ENCODE measurements around the gene MTG2.
"Not testable (repeated sequence)": the region's sequence is repeated elsewhere in the genome, so short reads cannot be mapped to it uniquely, and the experiment has no call there.

MTG2 gene

DNA sequence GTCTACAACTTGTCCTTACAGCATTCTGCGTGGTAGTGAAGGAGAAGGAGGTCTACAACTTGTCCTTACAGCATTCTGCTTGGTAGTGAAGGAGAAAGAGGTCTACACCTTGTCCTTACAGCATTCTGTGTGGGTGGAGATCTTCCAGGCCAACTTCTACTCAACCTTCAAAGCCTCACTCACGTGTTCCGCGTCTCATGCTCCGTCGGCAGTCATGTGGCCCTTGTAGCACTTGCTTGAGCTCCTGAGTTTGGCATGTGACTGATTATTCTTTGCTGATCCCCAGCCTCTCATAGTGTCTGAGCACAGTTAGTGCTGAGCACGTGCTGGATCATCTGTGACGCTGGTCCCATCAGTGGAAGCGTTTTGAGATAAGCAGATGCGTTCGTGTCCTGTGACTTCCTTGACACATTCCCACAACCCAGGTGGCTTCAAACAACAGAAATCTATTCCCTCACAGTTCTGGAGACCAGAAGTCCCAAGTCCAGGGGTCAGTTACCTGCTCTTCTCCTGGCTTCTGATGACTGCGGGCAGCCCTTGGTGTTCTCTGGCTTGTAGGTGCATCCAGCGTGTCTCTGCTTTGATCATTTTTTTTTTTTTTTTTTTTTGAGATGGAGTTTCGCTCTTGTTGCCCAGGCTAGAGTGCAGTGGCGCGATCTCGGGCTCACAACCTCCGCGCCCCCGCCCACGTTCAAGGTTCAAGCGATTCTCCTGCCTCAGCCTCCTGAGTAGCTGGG, 36.6 kb upstream of the MTG2 start:
- no peak for DNase-seq

DNA sequence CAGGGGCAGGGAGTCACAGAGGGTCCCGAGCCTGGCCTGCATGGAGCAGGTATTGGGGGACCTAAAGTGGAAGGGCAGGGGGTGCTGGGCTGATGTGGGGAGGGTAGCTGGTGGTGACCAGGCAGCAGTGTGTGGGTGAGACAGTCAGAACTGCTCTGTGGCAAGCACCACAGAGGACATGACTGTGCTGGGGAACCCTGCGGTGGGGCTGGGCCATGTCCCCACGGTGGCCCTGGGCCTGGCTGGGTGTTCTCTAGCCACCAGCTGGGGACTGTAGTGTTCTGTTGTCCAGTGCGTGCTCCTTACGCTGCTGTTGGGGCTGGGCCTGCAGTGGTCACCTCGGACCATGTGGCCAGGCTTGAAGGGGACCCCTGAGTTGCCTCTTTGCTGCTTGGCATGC, 35.7 kb upstream of the MTG2 start:
- no peak for DNase-seq

DNA sequence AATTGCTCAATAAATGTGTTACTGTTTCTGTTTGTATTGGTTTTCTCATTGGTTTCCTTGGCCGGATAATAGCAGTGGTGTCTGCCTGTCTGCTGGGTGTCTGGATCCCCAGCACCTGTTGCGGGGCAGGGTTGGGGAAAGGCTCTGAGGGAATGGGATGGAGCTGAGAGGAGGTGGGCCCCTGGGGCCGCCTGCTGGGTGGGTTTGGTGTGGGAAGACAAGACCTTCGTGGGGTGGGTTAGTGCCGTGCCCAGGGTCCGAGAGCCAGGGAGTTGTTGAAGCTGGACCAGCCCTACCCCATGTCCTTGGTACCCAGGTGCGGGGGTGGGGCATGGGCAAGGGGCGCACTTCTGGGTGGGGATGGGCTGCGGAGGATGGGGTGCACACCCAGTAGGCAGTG, 35.3 kb upstream of the MTG2 start:
- no peak for DNase-seq

DNA sequence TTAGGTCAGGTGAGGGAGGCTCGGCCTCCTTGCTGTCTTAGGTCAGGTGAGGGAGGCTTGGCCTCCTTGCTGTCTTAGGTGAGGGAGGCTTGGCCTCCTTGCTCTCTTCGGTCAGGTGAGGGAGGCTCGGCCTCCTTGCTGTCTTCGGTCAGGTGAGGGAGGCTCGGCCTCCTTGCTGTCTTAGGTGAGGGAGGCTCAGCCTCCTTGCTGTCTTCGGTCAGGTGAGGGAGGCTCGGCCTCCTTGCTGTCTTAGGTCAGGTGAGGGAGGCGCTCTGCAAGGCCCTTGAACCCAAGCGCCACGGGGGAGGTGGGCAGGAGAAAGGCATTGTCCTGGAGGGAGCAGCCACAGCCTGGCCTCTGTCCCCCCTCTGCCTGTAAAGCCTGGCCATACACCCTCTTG, 34.4 kb upstream of the MTG2 start:
- DNase-seq: not testable (repeated sequence)

DNA sequence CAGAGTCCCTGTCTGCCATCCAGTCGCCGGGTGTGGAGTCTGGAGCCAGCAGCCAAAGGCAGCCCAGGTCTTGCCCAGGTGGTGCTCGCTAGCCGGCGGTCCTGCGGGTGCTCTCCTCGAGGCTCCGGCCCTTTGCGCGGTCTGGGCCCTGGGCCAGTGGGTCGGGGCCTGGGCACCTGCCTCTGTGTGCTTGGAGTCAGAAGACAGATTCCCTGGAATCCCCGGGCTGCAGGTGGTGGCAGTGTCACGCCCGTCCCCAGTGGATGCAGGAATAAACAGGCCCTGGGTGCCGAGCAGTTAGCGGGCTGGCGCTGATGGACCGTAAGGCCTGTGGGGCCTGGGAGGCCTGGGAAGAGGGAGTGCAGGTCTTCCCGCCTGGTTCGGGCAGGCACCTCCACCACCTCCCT, 33.9 kb upstream of the MTG2 start:
- no peak for DNase-seq

DNA sequence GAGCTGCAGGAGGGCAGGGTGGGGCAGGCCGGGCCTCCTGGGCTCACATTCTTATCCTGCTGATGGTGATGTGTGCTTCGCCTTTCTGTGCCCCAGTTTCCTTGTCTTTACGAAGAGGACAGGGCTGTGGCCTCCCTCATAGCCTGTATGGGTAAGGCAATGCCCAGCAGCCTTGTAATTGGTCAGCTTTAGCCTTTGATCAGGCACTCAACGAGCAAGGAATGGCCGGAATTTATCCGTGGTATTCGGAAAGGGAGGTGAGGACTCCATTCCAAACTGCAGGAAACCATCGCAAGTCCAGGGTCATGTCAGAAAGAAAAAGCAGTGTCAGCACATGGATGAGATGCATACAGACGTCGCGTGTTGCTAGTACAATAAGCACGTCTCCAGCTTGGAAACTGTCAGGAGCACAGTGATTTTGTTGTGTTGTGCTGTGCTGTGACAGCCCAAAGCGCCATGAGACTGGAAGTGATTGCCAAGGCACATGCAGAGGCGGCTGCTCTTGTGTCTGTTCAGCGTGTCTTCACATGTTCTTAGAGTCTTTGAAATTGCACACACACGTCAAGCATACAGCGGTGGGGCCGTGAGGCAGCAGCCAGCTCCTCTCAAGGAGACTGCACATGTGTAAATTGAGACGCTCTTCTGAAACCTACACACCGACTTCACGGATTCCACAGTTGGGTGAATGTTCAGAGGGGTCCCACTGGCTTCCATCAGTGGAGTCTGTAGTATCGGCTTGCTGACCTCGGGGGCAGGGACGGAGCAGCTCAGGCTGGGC, 33.1 kb upstream of the MTG2 start:
- no peak for DNase-seq

DNA sequence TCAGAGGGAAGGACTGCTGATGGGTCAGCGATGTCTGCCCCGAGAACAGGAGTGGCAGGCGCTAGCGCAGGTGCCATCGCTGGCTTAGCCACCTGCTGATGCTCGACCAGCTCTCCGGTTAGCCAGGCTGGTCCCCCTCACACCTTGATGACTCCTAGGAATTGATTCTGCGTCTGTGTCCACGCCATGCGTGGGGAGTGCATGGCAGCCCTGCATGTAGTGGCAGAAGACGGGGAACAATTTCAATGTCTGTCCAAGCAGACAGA, 32.6 kb upstream of the MTG2 start:
- no peak for DNase-seq

DNA sequence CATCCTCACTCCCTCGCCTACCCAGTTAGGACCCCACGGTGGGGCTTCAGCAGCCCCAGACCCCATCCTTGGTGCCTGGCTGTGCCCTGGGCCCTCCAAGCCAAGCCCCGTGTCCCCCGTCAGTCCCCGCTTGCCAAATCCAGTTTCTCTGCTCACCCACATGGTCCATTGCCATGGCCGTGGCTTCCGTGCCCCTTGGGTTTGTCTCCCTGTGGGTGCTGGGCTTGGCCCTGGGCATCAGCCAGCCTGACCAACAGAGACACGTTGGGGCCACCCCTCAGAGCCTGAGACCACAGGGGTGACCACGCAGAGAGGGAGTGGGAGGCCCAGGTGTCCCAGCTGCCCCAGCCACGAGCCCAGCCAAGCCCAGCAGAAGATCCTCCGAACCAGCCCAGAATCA, 31.6 kb upstream of the MTG2 start:
- no peak for DNase-seq

DNA sequence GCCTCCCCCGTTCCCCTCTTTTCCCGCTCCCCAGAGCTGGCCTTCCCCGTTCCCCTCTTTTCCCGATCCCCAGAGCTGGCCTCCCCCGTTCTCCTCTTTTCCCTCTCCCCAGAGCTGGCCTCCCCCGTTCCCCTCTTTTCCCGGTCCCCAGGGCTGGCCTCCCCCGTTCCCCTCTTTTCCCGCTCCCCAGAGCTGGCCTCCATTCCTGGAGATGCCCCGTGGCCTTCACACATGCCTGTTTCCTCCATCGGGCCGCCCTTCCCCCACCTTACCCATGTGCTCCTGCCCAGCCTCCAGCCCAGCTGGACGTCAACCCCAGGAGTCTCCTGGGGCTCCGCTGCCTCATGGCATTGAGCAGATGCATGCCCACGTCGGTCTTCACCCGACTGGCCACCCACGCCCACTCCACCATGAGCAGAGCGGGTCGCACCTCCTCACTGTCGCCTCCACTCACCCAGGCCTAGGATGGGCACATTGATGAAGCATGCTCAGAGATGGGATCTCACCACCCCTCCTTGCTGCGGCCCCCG, 30.9 kb upstream of the MTG2 start:
- DNase-seq: no peak

DNA sequence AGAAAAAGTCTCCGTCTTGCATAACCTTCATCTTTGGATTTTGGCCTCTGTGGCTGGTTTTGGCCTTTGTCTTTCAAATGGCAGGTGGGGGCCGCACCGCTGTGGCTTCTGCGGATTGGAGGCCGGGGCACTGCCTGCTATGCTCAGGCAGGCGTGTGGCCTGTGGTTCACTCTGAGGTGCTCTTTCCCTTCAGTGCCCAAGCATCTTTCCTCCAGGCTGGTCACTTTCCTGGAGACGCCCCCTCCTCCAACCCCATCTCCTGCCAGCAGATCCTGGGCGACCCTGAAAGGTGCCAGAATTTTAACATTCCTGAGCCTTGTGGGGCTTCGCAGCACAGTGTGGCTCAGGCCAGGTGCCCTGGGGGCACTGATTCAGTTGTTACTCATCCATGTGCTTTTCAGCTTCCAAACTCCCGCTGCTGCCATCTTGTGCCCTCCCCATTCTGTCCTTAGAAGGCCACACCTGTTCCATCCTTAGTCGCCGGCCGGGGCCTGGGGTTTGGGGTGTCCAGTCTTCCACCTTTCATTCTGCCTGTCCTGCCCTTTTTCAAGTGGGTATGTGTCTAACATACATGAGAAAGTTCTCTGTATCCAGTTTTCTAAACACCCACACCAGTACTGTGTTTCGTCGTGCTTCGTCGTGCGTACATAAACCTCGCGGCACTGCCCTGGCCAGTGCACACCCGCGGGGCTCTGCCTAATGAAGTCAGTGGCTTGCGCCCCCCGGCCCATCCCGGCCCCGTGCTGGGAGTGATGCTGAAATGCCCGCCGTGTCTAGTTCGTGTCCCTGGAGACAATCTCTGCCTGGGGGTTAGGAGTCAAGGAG, 27.2 kb upstream of the MTG2 start:
- DNase-seq: no peak

DNA sequence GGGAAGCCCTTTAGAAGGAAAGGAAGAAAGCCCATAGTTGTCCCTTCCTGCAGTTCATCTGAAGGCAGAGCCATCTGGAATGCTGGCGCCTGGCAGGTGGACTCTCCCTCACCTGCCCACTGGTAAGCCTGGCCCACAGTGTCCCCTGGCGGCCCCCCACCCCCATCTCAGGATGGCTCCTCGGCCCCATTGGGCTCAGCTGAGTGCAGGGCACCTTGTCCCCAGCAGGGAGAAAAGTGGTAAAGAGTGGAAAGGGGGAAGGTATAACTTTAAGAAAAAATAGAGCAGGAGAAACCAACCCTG, 26.6 kb upstream of the MTG2 start:
- DNase-seq: no peak

DNA sequence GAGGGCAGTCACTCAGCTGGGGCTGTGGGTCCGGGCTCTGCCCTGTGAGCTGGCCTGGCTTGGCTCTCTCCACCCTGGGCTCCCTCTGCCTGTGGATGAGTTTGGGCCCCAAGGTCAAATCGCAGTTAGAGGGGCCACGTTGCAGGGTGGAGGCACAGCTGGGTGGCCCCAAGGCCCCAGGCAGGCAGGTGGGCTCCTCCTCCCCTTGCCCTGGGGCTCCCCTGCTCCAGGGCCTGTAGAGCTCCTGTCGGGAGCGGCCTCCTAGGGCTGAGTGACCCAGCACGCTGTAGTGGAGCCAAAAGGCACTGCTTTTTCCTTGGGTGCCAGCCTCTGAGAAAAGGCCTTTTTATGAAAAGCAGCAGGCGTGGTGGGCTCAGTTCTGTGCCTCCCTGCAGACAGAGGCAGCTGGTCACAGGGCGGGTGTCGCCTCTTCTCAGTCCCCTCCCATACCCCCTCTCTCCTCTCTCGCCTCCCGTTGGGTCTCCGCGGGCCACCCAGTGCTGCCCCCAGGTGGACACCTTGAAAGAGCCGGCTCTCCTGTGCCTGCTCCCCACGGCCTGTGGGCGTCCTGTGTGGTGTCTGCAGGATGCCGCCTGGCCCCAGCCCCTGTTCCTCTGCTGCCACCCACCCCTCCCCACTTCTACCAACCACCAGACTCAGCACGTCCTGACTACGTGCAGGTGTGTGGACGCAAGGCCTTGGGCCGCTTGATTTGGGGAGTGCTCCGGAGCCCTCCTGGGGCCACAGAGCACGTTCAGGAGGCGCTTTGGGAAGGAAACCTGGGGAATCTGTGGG, 26.0 kb upstream of the MTG2 start:
- peak; percentile 24 for DNase-seq

DNA sequence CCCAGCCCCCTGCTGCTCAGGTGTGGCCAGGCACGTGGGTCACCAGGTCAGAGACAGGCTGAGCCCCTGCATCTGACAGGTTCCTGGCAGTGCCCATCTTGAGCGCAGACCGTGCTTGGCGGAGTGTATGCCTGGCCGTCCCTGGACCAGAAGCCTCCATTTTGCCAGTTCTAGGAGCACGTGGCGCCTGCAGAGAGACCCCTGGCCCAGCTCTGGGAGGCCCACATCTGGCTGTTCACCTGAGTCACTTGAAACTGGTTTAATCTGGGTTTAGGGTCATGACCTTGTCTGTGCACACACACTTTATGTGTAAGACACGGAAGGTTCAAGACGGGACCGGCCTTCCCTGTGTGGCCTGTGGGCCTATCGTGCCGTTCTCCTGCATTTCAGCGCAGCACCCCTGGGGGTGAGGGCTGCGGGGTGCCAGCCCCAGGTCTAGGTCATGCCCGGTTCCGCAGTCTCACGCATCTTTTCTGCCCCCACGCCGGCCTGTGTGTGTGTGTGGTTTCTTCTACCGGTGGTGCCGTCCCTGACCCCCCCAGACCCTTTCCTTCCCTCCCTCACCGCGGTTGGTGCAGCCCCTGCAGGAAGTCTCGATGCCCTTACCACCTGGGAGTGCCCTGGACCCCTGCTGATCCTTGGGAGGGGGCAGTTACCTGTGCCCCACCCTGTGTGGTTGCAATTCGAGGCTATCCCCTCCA, 25.3 kb upstream of the MTG2 start:
- DNase-seq: no peak

DNA sequence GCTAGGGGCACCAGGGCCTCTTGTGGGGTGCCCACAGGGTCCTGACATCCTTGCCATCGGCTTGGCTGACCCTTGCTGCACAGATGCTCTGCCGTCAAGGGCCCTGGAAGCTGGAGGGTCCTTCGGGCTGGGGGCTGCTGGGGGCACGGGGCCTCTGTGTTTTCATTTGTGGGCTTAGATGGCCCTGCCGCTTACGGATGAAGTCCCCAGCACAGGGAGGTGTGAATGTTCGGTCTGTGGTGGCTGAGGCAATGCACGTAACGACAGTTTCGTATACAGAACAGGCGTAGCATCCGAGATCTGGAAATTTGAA, 24.8 kb upstream of the MTG2 start:
- DNase-seq: no peak

DNA sequence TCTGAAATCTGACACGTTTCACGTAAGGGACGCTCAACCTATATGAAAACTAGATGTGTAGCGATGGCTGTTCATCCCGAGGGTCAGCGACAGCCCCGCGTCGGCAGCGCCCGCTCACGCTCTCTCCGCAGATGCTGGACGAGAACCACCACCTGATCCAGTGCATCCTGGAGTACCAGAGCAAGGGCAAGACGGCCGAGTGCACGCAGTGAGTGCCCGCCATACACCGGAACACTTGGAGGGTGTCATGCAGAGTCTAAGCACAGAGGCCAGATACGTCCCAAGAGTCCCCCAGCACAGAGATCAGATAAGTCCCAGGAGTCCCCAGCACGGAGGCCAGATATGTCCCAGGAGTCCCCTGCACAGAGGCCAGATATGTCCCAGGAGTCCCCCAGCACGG, 24.3 kb upstream of the MTG2 start:
- DNase-seq: no peak

DNA sequence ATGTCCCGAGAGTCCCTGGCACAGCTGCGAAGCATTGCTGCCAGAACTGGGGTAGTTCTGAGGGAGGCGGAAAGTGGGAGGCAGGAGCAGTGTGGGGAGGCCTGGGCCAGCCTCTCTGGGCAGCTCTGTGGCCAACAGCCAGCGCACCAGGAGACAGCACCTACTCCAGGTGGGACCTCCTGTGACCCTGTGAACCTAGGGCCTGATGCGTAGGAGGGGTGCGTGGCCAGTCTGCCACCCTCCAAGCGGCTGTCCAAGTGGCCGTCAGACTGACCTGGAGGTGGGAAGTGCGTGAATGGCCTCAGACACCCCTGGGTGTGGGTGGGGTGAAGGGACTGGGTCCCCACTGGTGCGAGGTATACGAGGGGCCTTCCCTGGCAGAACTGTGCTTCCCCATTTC, 23.8 kb upstream of the MTG2 start:
- no peak for DNase-seq

DNA sequence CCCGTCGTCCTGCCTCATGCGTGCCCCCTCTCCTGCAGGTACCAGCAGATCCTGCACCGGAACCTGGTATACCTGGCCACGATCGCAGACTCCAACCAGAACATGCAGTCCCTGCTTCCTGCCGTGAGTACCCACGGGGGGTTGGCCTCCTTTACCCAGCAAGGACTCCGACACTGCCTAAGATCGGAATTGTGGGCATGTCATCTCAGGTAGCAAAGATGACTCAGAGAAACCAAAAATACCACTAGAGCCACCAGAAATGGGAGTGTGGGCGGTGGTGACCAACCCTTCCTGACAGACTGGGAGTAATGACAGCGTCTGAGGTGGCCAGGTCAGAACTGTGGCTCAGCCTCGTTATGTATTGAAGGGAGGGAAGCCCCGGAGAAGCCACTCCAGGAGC, 23.0 kb upstream of the MTG2 start:
- no peak for DNase-seq

DNA sequence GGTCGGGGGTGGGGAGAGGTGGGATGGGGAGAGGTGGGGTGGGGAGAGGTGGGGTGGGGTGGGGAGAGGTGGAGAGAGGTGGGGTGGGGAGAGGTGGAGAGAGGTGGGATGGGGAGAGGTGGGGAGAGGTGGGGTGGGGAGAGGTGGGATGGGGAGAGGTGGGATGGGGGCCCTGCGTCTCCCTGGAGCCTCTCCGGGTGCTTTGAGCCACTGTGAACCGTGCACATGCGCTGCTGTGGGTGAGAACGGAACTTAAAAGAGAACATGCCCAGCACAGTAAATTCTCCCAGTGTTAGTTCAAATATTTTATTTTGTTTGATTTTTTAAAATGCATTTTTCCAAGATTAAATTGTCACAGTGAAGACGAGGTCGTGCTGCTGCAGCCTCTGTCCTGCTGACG, 22.6 kb upstream of the MTG2 start:
- DNase-seq: no peak

DNA sequence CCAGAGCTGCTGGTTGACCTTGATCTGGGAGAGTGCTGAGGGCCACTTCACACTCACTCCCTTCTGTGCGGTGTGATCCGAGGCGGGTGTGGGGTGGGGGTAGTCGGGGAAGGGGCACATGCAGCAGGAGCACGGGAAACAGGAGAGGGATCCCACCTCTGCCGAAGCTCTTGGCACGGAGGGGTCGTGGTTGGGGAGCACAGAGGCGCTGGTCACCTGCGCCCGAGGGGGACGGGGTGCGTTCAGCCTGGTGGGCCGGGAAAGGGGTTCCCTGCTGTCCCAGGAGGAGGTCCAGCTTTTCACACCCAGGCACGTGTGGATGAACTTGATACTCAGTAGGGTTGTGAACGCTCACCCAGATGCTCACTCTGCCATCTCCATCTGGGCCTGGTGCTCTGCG, 22.0 kb upstream of the MTG2 start:
- no peak for DNase-seq

DNA sequence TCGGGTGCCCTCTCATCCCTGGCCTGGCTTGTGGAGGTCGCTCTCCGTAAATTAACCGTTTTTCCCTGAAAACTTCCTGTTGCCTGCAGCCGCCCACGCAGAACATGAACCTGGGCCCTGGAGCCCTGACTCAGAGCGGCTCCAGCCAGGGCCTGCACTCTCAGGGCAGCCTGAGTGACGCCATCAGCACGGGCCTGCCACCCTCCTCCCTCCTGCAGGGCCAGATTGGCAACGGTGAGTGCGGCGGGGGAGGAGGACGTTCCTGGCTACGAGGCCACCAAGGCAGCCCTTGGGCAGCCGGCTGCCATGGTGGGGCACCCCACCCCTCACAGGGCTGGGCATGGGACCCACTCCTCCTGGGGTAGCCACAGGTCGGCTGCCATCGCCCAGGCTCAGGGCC, 21.5 kb upstream of the MTG2 start:
- DNase-seq: no peak

DNA sequence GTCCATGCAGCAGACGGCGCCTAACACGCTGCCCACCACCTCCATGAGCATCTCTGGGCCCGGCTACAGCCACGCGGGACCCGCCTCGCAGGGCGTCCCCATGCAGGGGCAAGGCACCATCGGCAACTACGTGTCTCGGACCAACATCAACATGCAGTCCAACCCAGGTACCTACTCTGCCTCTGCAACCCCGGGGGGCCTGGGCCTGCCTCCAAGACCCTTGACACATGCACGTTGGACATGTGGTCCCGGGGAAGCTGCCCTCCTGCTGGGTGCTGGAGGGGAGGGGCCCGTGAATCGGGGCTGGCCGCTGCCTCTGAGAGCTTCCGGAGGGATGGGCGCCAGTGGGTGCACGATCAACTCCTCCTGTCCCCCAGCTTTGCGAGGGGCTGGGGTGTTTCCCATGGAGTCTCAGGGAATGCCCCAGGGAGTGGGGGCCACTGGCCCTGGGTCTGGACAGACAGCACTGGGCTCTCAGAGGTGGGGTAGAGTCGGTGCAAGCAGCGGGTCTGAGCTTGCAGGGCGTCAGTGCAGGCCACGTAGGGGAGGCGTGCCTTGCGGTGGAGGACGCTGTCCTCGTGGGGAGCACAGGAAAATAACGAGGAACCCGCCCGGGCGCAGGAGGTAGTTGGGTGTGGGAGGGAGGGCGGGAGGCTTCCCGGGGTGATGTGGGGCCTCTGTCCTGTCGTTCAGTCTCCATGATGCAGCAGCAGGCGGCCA, 19.9 kb upstream of the MTG2 start:
- DNase-seq: no peak

DNA sequence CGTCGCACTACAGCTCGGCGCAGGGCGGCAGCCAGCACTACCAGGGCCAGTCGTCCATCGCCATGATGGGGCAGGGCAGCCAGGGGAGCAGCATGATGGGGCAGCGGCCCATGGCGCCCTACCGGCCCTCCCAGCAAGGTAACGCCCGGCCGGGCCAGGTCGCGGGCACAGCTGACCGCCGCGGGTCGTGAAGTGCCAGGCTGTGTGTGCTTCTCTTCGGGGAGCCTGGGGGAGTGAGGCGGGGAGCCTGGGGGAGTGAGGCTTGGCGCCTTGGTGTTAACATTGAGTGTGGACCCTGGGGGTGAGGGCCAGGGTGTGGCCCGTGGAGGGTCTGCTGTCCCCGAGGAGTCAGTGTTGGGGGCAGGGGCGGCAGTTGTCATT, 19.4 kb upstream of the MTG2 start:
- no peak for DNase-seq

Data from DMS 273 treated with DMSO at 0.1 percent for 48 hours (cell line).